ENCODE results near the gene CLIP3.

DNA sequence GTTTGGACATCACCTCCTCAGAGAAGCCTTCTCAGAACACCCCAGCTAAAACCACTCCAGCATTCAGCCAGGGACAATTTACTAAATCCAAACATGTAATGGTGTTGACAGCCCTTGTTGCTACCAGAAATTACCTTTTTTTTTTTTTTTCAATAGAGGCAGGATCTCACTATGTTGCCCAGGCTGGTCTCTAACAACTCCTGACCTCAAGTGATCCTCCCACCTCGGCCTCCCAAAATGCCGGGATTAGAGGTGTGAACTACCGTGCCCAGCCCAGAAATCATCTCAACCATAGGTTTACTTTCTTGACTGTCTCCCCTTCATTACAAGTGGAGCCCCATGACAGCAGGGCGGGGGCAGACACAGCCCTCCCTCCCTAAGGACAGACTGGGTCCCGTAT, 9.2 kb downstream of the CLIP3 start:
- TF ChIP-seq EZH2 (IDR thresholded peaks at IDR 0.05; ENCODE audit: low read length, missing control alignments) (no peak), CTCF (conservative IDR thresholded peaks at IDR 0.05 in 1 of 2, IDR thresholded peaks at IDR 0.05 in 1 of 2; ENCODE audit: low read depth in 1 of 2, low read length in 2 of 2) (no peak)

Data from fibroblast of lung (primary cell).